Suprapubic skin (tissue), 3 donors: Measurements from ENCODE around the gene ZNF384.

Source experiments
- CTCF ChIP-seq, 2 donors: fragments of 200-600 bp in 1 of 2; fragments of 450-650 bp in 1 of 2; sonication (generic) in 1 of 2; IDR thresholded peaks; one replicate each; pipeline ENCODE4 v1.5.1; 2016 to 2019; ENCODE audit warnings: antibody characterized with exemption in 2 of 2, mild to moderate bottlenecking in 1 of 2, moderate library complexity in 1 of 2
- POLR2A ChIP-seq, 2 donors: fragments of 450-650 bp; IDR thresholded peaks; one replicate each; pipeline ENCODE4 v1.6.1; 2017; ENCODE audit warnings: antibody characterized with exemption in 2 of 2, mild to moderate bottlenecking in 2 of 2, moderate library complexity in 2 of 2

- TF ChIP-seq CTCF (IDR thresholded peaks at IDR 0.05) (no peak), POLR2A (IDR thresholded peaks at IDR 0.05) (no peak)
Observed at GRCh38 chr12:6632026-6632983, 56.9 kb downstream of the ZNF384 start.
